GM12878 (cell line): ENCODE measurements around the gene CCL14. TPM values are rescaled to one million over a fixed set of nuclear protein-coding genes. Genes with fewer than 3 reads are reported as not detected.

ENCODE experiments used
- MYB ChIP-seq: fragments of 150-350 bp; IDR thresholded peaks from 2 replicates; pipeline ENCODE4 v1.6.1; 2014; ENCODE audit warnings: mild to moderate bottlenecking, low read depth, low read length, borderline replicate concordance
- RFX5 ChIP-seq: IDR thresholded peaks from 2 replicates; pipeline ENCODE4 v1.6.1; 2011; ENCODE audit warnings: low read depth, low read length, improper control_type of control experiment
- YBX1 ChIP-seq: fragments of 450-650 bp; IDR thresholded peaks from 2 replicates; pipeline ENCODE4 v1.6.1; 2016; ENCODE audit warnings: antibody characterized with exemption
- polyA plus RNA-seq, 11 experiments: library from polyadenylated mRNA; depleted of rRNA in 4 of 11; unstranded in 6 of 11; stranded (reverse) in 5 of 11; fragments of >200 nt; fragmentation: Nextera tagmentation in 4 of 11; fragmentation: Illumina TruSeq in 1 of 11; extraction: Ambion mirVana in 4 of 11; extraction: Trizol in 1 of 11; gene quantifications; 1 replicate in 1 of 11; 2 replicates in 10 of 11; pipeline versions ENCODE4 v1.2.1 to v1.2.3, GENCODE V29; 2011 to 2016; ENCODE audit warnings: inconsistent platforms in 2 of 11, missing spikeins in 2 of 11, low read depth in 1 of 11
- total RNA-seq, 4 experiments: library from RNA; depleted of rRNA in 3 of 4; stranded (reverse); fragments of >200 nt in 3 of 4; fragmentation: Illumina TruSeq in 1 of 4; extraction: Trizol in 1 of 4; gene quantifications; 2 replicates each; pipeline versions ENCODE4 v1.2.1 to v1.2.3, GENCODE V29; 2013 to 2021
- TF ChIP-seq, protein P1 (sequence below): fragments of 450-650 bp; IDR thresholded peaks from 2 replicates; pipeline ENCODE4 v1.6.1; 2018; ENCODE audit warnings: borderline replicate concordance, mild to moderate bottlenecking; ENCODE audit not compliant: partially characterized antibody
- TF ChIP-seq, protein P2 (sequence below): fragments of 450-650 bp; IDR thresholded peaks from 2 replicates; pipeline ENCODE4 v1.6.1; 2018; ENCODE audit warnings: mild to moderate bottlenecking, low read depth, moderate library complexity; ENCODE audit not compliant: partially characterized antibody

Gene CCL14
- total and polyA plus RNA-seq, 10 of the 15 experiments (the other 5 are each of a cell fraction or from before 2014, with no cell fraction given): not detected

DNA sequence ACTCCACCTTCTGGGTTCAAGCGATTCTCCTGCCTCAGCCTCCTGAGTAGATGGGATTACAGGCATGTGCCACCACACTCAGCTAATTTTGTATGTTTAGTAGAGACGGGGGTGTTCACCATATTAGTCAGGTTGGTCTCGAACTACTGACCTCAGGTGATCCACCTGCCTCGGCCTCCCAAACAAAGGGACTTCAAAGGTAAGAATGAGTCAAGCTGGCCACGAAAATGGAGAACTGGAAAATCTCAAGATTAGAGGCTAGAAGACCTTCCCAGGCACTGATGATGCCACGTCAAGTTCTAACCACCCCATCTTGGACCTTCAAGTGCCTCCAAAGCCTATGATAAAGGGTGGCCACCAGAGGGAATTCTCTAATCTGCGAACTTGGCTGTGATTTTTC, 16.1 kb upstream of the CCL14 start (continued):
- TF ChIP-seq, protein P1, sequence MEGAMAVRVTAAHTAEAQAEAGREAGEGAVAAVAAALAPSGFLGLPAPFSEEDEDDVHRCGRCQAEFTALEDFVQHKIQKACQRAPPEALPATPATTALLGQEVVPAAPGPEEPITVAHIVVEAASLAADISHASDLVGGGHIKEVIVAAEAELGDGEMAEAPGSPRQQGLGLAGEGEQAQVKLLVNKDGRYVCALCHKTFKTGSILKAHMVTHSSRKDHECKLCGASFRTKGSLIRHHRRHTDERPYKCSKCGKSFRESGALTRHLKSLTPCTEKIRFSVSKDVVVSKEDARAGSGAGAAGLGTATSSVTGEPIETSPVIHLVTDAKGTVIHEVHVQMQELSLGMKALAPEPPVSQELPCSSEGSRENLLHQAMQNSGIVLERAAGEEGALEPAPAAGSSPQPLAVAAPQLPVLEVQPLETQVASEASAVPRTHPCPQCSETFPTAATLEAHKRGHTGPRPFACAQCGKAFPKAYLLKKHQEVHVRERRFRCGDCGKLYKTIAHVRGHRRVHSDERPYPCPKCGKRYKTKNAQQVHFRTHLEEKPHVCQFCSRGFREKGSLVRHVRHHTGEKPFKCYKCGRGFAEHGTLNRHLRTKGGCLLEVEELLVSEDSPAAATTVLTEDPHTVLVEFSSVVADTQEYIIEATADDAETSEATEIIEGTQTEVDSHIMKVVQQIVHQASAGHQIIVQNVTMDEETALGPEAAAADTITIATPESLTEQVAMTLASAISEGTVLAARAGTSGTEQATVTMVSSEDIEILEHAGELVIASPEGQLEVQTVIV: no peak
- TF ChIP-seq, protein P2, sequence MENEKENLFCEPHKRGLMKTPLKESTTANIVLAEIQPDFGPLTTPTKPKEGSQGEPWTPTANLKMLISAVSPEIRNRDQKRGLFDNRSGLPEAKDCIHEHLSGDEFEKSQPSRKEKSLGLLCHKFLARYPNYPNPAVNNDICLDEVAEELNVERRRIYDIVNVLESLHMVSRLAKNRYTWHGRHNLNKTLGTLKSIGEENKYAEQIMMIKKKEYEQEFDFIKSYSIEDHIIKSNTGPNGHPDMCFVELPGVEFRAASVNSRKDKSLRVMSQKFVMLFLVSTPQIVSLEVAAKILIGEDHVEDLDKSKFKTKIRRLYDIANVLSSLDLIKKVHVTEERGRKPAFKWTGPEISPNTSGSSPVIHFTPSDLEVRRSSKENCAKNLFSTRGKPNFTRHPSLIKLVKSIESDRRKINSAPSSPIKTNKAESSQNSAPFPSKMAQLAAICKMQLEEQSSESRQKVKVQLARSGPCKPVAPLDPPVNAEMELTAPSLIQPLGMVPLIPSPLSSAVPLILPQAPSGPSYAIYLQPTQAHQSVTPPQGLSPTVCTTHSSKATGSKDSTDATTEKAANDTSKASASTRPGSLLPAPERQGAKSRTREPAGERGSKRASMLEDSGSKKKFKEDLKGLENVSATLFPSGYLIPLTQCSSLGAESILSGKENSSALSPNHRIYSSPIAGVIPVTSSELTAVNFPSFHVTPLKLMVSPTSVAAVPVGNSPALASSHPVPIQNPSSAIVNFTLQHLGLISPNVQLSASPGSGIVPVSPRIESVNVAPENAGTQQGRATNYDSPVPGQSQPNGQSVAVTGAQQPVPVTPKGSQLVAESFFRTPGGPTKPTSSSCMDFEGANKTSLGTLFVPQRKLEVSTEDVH: no peak
- no peak for TF ChIP-seq RFX5
- TF ChIP-seq YBX1: no peak
- TF ChIP-seq MYB: no peak
- TF ChIP-seq, all 136 proteins: peak for 30
